Activated naive CD4-positive, alpha-beta T cell treated with anti-CD3 and anti-CD28 coated beads, Interleukin-2, amount 50 U/mL, for 72 hours (primary cell): ENCODE data around the gene PTPRQ. TPM values are rescaled to one million over a fixed set of nuclear protein-coding genes. Genes with fewer than 3 reads are reported as not detected.

Experiments
- ATAC-seq, 2 donors: fragments of 150-1000 bp; cut with Tn5 transposase; 2 replicates each; pipeline ENCODE4 v1.10.0; 2021; ENCODE audit warnings: mild to moderate bottlenecking in 2 of 2, moderate library complexity in 2 of 2
- DNase-seq, 2 donors: peaks; one replicate each; pipeline ENCODE4 v3.0.0; 2021 to 2022; ENCODE audit warnings: low spot score in 2 of 2
- H3K27ac Mint-ChIP-seq, 2 donors: one replicate each; pipeline ENCODE4 v1.8.0; 2022; ENCODE audit warnings: mild to moderate bottlenecking in 2 of 2, mixed read lengths in 2 of 2
- H3K36me3 Mint-ChIP-seq, 2 donors: one replicate each; pipeline ENCODE4 v1.8.0; 2022; ENCODE audit warnings: mixed read lengths in 2 of 2
- H3K9me3 Mint-ChIP-seq, 2 donors: one replicate each; pipeline ENCODE4 v1.8.0; 2022; ENCODE audit warnings: mixed read lengths in 2 of 2
- total RNA-seq, 2 donors: library from RNA; stranded (reverse); gene quantifications; one replicate each; pipeline ENCODE4 v1.2.3, GENCODE V29; 2022

PTPRQ gene
- total RNA-seq, 2 donors from 2014 or later, result not detected

GRCh38 chr12:80509781-80510556 is 65.9 kb downstream of the PTPRQ start:
- no peak for ATAC-seq
- no peak for DNase-seq
- no peaks in the 10 kb centered on the region for H3K36me3 Mint-ChIP-seq
- H3K9me3 Mint-ChIP-seq, result peaks cover 3 to 10% of the 10 kb centered on the region in 2 donors
- H3K27ac Mint-ChIP-seq, result no peak overlapping the region

DNA sequence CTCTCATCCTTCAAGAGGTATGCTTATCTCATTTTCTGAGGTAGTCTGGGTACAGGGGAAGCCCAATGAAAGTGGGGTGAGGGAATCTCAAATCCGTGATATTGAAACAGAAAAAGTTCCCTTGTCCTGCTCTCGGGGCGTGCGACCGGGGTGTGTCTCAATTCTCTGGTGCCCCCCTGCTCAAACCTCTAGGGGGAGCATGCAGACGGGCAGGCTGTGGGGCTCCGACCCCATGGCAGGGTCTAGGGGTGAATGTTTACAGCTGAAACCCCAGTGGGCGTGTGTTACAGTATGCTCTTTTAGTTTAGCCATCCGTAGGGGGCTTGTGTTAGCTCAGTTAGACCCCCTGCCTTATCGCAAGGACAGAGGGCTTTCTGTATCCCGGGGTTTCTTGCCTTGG is 68.7 kb downstream of the PTPRQ start:
- H3K27ac Mint-ChIP-seq, result no peak overlapping the region
- ATAC-seq, result no peak
- peaks cover 11 to 18% of the 10 kb centered on the region in 2 donors for H3K9me3 Mint-ChIP-seq
- H3K36me3 Mint-ChIP-seq, result no peaks in the 10 kb centered on the region
- no peak for DNase-seq

DNA sequence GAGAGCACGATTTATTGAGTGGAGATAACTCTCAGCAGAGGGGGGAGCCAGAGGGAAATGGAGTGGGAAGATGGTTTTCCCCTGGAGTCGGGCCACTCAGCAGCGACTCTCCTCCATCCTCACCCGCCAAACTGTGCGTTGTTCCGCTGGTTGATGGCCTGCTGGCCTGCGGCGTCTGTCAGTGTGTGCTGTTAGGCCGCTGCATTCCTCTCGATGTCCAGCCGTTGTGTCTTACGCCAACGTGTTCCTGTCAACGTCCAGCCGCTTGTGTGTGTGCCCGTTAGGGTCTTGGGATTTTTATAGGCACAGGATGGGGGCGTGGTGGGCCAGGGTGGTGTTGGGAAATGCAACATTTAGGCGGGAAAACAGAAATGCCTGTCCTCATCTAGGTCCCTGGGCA is 69.2 kb downstream of the PTPRQ start:
- no peak for DNase-seq
- Mint-ChIP-seq H3K36me3 (no peaks in the 10 kb centered on the region), H3K9me3 (peaks cover 13 to 22% of the 10 kb centered on the region in 2 donors), H3K27ac (no peak overlapping the region)
- no peak for ATAC-seq

DNA sequence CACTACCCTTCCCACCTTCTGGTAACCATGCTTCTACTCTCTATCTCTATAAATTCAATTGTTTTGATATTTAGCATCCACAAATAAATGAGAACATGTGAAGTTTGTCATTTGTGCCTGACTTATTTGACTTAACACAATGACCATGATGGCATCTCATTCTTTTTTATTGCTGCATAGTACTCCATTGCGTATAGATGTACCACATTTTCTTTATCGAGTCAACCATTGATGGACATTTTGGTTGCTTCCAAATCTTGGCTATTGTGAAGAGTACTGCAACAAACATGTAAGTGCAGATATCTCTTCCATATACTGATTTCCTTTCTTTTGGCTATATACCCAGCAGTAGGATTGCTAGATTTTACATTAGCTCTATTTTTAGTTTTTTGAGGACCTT is 73.6 kb downstream of the PTPRQ start:
- ATAC-seq, result no peak
- no peaks in the 10 kb centered on the region for H3K36me3 Mint-ChIP-seq
- DNase-seq, result no peak
- no peak overlapping the region for H3K27ac Mint-ChIP-seq
- peaks cover 10 to 22% of the 10 kb centered on the region in 2 donors for H3K9me3 Mint-ChIP-seq

DNA sequence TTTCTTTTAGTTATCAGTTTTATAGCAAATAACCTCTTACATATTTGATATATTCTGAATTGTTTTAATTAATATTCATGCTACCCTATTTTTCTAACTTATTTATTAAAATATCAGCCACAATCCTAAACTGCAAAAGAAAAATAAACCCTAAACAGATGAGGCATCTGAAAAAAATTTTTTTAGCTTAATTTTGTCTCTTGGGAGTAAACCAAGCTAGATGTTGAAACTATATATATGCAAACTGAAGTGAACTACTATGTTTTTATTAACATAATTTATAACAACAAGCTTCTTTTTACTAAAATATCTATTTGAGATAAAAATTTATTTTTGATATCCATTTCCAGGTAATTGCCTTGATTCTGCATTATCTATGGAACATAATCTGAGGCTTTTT is 87.6 kb downstream of the PTPRQ start:
- DNase-seq, result no peak
- Mint-ChIP-seq H3K36me3 (no peaks in the 10 kb centered on the region), H3K27ac (no peak overlapping the region), H3K9me3 (peaks cover 0 to 4% of the 10 kb centered on the region in 2 donors)
- no peak for ATAC-seq

DNA sequence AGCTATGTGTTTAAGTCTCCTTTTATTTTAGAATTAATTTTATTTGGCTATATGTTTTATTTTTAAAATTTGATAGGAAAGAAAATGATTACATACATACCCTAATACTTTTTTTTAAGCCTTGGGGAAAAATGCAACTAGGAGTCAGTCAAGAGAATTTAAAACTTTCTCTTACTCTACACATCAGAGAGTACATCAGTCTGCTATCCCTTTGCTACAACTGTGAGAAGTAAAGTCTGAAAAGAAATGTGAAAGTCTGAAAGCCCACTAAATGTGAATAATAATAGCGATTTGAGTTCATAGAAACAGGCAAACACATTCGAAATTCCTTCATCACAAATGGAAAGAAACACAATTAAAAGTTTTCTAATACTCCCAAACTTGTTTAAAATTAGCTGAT is 95.0 kb downstream of the PTPRQ start:
- Mint-ChIP-seq H3K27ac (no peak overlapping the region), H3K36me3 (no peaks in the 10 kb centered on the region), H3K9me3 (no peaks in the 10 kb centered on the region)
- no peak for DNase-seq
- ATAC-seq, result no peak

DNA sequence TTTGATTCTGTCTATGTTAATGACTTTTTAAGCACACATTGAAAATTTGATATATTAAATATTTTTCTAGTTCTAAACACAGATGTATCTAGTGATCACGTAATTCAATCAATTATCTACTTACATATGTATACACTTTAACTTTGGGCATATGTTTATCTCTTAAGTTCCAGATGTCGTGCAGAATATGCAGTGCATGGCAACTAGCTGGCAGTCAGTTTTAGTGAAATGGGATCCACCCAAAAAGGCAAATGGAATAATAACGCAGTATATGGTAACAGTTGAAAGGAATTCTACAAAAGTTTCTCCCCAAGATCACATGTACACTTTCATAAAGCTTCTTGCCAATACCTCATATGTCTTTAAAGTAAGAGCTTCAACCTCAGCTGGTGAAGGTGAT is 105.3 kb downstream of the PTPRQ start:
- DNase-seq (no peak), ATAC-seq (no peak)
- Mint-ChIP-seq H3K27ac (no peak overlapping the region), H3K9me3 (no peaks in the 10 kb centered on the region), H3K36me3 (no peaks in the 10 kb centered on the region)

- peaks cover 0 to 5% of the 10 kb centered on the region in 2 donors for H3K9me3 Mint-ChIP-seq
- no peak overlapping the region for H3K27ac Mint-ChIP-seq
- ATAC-seq (no peak), DNase-seq (no peak)
- H3K36me3 Mint-ChIP-seq, result no peaks in the 10 kb centered on the region
Measured at GRCh38 chr12:80551897-80552296, 107.9 kb downstream of the PTPRQ start.

GRCh38 chr12:80553316-80553715 is 109.3 kb downstream of the PTPRQ start:
- DNase-seq (no peak), ATAC-seq (no peak)
- Mint-ChIP-seq H3K36me3 (no peaks in the 10 kb centered on the region), H3K9me3 (peaks cover 0 to 5% of the 10 kb centered on the region in 2 donors), H3K27ac (no peak overlapping the region)

- Mint-ChIP-seq H3K36me3 (no peaks in the 10 kb centered on the region), H3K9me3 (peaks cover 0 to 9% of the 10 kb centered on the region in 2 donors), H3K27ac (no peak overlapping the region)
- DNase-seq (no peak), ATAC-seq (no peak)
Measured at GRCh38 chr12:80556566-80556965, 112.5 kb downstream of the PTPRQ start.

GRCh38 chr12:80559766-80560165 is 115.7 kb downstream of the PTPRQ start:
- ATAC-seq (no peak), DNase-seq (no peak)
- Mint-ChIP-seq H3K9me3 (peaks cover 0 to 9% of the 10 kb centered on the region in 2 donors), H3K36me3 (no peaks in the 10 kb centered on the region), H3K27ac (no peak overlapping the region)

DNA sequence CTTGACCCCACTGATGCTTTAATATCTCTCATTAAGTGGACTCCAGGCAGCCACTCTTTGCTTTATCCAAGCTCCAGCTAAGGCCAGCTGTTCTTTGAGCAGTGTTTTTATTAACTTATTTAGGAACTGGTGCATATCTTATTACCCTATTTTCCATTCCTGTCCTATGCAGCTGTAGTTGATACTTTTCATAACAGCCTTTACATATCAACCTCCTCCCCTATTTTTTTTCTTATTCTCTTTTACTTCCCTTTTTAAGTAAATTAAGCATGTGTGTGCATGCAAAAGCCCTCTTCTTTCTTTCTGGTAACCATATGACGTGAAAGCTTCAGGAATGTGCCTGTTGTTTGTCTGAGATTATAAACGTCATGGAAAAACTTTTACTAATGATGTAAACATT is 121.2 kb downstream of the PTPRQ start:
- DNase-seq, result no peak
- Mint-ChIP-seq H3K27ac (no peak overlapping the region), H3K9me3 (peaks cover 4% of the 10 kb centered on the region in 2 donors), H3K36me3 (no peaks in the 10 kb centered on the region)
- no peak for ATAC-seq

DNA sequence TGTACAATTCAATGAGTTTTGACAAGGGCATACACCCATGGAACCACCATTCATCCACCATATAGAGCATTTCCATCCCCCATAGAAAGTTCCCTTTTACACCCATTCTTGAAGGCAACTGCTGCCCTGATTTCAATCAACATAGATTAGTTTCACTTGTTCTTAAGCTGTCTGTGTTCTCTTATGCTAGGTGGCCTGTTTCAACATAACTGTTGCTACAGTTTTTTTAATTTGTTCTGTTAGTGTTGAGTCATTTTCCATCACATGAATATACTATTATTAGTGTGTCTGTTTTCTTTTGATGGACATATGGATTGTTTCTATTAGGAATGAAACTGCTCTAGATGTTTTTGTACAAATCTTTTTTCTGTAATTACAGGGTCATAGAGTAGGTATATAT is 123.4 kb downstream of the PTPRQ start:
- H3K9me3 Mint-ChIP-seq, result peaks cover 1 to 4% of the 10 kb centered on the region in 2 donors
- DNase-seq (no peak), ATAC-seq (no peak)
- no peak overlapping the region for H3K27ac Mint-ChIP-seq
- no peaks in the 10 kb centered on the region for H3K36me3 Mint-ChIP-seq

GRCh38 chr12:80576641-80577418 is 132.8 kb downstream of the PTPRQ start:
- H3K9me3 Mint-ChIP-seq, result peaks cover 8 to 15% of the 10 kb centered on the region in 2 donors
- ATAC-seq (no peak), DNase-seq (no peak)
- no peaks in the 10 kb centered on the region for H3K36me3 Mint-ChIP-seq
- no peak overlapping the region for H3K27ac Mint-ChIP-seq

DNA sequence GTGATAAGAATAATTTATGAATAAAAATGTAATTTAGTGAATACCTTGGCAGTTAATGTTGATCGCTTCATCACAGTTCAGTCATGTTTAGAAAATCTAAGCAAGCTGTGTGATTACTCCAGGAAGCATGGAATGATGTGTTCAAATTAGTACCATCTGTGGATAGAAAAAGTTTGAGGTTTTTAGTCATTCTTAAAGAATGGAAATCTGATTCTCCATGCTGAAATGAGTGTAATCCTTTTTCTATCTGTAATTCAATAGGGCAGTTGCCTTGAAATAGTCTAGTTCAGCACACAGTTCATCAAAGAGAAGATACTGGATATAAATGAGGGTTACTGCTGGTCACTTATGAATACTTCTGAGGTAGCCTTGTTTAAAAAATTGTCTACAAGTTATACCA is 136.2 kb downstream of the PTPRQ start:
- ATAC-seq, result no peak
- Mint-ChIP-seq H3K9me3 (peaks cover 12 to 20% of the 10 kb centered on the region in 2 donors), H3K27ac (no peak overlapping the region), H3K36me3 (no peaks in the 10 kb centered on the region)
- no peak for DNase-seq

DNA sequence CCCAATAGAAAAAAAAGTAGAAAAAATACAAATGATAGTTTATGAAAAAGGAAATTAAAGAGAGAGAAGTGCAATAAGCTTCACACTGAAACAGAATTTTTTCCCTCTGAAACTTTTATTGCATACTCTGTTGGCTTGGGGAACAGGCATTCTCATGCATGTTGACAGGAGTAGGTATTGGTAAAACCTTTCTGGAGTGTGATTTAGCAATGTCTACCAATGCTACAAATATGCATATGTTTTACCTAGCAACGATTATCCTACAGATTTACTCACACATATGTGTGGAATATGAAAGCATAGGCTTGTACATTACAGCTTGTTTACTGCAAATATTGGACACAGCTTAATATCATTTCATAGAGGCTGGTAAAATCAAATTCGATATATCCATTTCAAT is 137.7 kb downstream of the PTPRQ start:
- Mint-ChIP-seq H3K36me3 (no peaks in the 10 kb centered on the region), H3K9me3 (peaks cover 16 to 26% of the 10 kb centered on the region in 2 donors), H3K27ac (no peak overlapping the region)
- ATAC-seq (no peak), DNase-seq (no peak)

DNA sequence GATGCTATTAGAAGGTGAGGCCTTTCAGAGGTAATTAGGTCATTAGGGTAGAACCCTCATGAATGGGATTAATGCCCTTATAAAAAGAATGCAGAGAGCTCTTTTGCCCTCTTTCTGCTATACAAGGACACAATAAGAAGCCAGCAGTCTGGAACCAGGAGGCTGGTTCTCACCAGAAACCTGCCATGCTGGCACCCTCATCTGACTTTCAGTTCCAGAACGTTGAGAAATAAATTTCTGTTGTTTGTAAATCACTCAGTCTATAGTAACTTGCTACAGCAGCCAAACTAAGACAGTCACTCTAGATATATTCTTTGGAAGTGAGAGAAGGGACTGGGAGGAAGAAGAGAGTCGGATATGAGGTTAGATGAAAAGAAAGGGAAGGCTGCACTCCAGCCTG is 138.4 kb downstream of the PTPRQ start:
- Mint-ChIP-seq H3K36me3 (no peaks in the 10 kb centered on the region), H3K9me3 (peaks cover 13 to 27% of the 10 kb centered on the region in 2 donors), H3K27ac (no peak overlapping the region)
- no peak for ATAC-seq
- no peak for DNase-seq

- DNase-seq (no peak), ATAC-seq (no peak)
- Mint-ChIP-seq H3K36me3 (no peaks in the 10 kb centered on the region), H3K9me3 (peaks cover 19 to 21% of the 10 kb centered on the region in 2 donors), H3K27ac (no peak overlapping the region)
Measured at GRCh38 chr12:80589077-80589476, 145.0 kb downstream of the PTPRQ start.
